ENCODE results near the gene NKX3-2.
A peak's percentile ranks its signal among the peaks of the same experiment; 100 is the strongest.

NKX3-2 gene

DNA sequence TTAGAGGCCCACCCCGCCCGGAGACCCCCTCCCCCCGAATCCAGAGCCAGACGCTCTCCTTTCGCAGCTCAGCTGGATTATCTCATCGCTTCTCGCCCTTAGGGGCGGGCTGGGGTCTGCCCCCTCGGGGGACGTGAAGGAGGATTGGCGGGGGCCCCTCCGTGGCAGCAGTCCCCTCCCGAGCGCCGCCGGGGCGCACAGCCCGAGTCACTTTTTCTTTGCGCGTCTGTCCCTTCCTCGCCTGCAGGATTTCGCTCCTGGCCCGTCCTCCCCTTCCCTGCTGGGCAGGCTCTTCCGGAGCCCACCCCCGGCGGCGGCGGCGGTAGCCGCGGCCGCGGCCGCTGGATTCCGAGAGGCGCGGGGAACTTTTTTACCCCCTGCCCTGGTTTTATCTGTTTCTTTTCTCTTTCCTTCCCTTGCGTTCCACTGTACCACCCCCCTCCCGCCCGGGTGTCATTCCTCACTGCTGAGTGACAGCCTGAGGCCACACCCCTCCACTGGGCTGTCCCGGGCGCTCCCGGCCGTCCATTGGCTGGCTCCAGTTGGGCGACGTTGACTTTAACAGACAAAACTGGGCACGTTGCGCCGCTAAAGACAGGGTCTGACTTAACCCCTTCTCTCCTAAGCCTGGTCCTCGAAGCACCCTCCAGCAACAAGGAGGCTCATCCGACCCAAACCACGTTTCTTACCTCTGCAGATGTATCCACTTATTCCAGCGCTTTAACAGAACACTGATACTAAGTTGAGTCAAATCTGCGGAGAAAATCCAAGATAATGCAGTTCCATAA lies 492 bp upstream of the NKX3-2 start:
- peak; percentile 77 for DNase-seq

DNA sequence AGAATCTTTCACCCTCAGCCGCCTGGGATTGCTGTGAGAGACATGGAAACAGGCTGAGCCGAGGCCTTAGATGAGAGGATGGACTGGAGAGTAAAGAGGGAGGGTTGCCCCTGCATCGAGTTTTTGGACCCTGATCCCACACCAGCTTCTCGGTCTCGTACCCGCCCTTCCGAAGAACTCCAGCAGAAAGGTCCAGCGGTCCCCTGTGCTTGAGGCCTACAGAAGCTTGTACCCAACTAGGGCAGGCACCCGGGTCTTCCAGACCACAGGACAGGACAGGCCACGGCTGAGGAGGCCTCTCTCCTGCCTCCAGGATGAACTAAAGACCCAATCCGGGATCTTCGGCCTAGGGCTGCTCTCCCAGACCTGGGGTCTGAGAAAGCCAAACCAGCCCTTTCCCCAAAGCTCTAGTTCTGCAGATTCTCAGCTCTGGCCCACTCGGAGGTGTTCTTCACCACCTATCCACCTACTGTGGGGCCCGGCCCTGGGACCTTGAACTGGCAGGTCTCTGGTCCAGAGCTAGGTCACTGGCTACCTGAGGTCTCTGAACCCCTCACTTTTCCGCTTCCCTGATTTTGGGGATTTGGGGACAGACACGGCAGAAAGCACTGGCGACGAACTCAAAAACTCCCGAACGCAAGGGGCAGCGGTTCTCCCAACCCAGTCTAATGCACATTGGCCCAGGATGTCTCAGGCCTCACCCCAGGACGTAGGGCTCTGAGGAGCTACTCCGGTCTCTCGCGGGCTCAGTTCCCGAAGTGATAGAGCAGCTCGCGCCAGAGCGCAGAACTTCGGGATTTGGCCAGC lies 1.1 kb downstream of the NKX3-2 start:
- peak; percentile 34 for DNase-seq

DNA sequence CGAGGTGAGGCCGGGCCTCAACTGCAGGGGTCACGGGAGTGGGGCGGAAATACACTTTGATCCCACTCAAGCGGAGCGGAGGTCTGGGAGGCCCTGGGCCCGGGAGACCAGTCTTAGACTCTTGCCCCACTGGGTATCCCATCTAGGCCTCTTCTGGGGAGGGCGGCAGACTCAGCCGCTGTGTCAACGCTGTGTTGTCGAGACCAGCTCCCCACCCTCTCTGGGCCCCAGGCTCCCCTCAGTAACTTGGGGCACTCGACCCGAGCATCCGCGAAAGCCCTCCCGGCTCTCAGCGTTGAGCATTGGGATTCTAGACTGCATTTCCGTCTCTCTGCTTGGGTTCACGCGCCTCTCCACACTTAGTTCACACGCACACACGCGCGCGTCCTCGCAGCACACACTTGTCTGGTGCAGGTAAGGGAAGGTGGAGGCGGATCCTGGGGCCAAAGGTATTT lies 1.7 kb downstream of the NKX3-2 start:
- no peak for DNase-seq

DNA sequence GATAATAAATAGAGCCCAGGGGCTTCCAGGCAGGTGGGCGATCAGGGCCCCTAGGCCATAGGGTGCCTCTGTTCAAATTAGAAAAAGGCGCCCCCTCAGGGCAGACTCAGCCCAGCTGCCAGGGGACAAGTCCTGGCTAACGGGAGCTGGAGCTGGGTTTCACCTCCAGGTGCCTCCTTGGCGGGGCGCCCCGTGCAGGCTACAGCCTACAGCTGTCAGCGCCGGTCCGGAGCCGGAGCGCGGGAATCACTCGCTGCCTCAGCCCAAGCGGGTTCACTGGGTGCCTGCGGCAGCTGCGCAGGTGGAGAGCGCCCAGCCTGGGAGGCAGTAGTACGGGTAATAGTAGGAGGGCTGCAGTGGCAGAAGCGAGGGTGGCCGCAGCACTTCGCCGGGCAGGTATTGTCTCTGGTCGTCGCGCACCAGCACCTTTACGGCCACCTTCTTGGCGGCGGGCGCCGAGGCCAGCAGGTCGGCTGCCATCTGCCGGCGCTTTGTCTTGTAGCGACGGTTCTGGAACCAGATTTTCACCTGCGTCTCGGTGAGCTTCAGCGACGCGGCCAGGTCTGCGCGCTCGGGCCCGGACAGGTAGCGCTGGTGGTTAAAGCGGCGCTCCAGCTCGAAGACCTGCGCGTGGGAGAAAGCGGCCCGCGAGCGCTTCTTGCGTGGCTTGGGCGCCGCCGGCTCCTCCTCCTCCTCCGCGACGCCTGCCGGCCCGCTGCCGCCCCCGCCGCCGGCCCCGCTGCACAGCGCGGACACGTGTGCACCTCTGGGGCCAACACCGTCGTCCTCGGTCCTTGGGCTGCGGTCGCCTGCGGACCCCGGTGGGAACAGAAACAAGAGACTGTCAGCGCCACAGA lies 2.4 kb downstream of the NKX3-2 start:
- peak; percentile 40 for DNase-seq

DNA sequence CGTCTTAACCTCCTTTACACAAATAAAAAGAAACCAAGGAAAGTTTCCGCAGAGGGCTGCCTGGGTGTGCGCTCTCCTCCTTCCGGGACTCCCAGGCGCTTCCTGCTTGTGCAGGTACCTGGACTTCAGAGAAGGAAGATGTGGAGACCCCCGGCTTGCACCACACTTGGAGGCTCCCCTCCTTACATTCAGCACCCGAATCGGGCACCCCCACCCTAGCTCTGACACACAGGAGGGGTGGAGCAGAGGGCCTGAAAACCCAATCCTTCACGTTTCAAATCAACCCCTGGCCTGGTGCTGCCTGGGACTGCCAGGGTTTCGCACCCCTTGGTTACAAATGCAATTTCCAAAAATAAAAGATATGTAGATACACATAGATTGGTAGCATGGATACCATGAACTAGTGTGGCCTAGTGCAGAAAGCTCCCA lies 3.1 kb downstream of the NKX3-2 start:
- DNase-seq, result no peak

DNA sequence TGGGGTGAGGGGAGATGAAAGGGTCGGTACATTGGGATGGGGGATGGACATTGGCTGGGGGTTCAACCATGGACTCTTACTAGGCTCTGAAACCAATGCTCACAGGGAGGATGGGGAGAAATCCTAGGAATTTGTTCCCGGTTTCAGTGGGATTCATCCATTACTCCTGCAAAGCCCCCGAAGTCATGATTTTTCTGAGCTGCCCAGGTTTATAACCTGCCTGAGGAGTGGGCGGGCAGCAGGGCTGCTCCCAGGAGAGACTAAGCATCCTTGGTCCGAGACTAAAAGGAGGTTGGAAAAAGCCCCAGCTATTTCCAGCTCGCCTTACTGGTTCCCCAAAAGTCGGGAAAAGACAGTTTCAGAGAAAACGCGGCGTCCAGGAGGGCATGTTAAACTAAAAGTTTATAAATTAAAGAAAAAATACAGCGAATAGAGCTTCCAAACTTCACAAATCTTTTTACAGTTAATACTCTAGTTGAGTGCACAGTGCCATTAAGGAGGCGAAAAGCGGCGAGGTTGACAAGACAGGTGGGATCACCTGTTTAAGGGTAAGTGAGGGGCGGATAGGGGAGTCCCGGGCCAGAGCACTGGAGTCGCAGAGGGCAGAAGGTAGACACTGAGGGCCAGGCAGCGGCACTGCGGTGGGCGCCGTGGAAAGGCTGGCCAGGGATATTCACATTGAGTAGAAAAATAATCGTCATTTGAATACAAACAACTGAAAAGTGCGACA lies 3.7 kb downstream of the NKX3-2 start:
- DNase-seq, result no peak

DNA sequence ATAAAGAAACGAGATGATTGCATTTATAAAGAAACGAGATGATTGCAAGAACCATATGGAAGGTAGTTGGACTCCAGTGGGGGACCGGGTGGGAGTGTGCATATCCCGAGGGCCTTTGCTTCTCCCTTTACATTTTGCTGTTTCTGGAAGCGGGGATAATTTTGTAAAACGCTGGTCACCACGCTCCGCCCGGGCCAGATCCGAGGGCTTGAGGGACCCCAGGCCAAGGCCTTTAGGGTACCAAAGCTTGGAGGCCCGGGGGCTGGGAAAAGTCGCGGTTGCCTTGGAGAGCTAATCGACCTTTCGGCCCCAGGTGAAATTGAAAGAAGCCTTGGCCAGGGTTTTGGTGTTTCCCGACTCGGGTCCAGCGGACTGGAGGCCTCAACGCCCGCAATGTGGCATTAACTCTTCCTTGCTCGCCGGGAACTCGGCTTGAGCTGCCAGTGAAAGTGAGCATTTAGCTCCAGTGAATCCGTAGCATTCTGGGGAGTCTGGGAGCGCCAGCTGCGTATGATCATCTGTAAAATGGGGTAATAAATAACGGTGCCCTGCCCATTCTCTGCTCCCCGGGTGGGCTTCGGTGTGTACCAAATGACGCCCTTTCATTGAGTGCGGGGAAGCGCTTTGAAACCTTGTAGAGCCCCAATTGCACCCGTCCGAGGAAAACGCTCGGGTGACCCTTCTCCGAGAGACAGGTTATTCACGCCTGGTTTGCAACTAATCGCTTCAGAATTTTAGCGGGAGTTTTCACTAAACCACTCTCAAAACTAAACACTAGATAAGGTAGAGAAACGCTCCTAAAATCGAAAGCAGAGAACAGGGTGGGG lies 4.5 kb downstream of the NKX3-2 start:
- DNase-seq, result no peak

DNA sequence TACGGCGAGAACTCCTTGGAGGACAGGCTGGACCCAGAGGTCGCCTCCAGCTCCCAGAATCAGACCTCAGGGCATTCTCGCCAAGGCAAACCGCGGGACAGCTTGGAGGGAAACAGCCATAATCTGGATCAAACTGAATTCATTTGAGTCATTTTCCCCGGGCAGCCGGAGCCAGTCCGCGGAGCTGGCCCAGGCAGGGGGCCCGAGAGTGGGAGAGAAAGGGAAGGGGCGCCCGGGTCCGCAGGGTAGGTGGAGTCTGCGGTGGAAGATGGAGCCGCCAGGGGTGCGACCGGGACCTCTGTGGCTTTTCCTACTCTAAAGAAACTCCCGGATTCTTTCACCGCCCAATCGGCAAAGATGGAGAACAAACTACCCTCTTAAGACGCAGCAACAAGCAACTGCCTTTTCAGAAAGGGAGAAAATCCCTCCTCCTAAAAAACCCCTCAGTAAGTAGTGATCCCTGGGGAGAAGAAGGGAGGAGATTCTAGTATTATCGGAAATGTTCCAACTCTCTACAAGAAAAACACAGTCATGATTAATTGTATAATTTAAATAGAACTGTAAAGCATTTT lies 5.2 kb downstream of the NKX3-2 start:
- DNase-seq, result no peak

DNA sequence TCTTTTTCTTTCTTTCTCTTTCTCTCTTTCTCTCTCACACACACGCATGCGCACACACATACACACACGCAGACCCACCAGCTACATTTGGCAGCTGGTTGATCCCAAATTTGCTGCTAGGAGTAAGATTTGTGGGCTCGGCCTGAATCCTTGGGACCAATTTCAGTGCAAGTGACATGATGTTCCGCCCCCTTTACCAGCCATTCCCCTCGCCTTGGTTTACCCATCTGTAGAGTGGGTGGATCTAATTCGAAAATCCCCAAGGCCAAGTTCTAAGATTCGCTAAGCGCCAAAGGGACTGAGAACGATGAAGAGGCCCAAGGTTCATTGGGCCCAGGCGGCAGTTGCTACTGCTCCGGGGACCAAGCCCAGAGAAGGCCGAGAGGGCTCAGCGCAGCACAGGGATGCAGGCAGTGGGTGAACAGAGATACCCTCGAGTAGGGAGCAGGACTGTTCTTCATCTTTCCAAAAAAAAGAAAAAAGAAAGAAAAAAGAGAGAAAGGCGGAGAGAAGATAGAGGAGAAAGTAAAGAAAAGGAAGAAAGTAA lies 5.8 kb downstream of the NKX3-2 start:
- no peak for DNase-seq

DNA sequence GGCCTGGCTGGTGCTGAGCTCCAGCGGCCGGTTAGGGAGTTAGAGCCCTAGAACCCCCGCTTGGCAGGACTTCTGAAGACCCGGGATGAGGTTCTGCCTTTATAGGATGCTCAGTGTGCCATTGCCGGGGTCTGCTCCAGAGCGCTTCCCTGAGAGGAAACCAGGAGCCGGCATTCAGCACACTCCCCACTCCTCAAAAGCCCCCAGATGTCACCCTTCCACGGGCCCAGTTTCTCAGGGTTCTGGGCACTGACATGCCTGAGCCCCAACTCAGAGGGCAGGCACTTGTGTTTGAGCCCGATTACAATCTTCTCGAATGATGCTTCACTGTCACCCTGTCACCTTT lies 6.5 kb downstream of the NKX3-2 start:
- no peak for DNase-seq

DNA sequence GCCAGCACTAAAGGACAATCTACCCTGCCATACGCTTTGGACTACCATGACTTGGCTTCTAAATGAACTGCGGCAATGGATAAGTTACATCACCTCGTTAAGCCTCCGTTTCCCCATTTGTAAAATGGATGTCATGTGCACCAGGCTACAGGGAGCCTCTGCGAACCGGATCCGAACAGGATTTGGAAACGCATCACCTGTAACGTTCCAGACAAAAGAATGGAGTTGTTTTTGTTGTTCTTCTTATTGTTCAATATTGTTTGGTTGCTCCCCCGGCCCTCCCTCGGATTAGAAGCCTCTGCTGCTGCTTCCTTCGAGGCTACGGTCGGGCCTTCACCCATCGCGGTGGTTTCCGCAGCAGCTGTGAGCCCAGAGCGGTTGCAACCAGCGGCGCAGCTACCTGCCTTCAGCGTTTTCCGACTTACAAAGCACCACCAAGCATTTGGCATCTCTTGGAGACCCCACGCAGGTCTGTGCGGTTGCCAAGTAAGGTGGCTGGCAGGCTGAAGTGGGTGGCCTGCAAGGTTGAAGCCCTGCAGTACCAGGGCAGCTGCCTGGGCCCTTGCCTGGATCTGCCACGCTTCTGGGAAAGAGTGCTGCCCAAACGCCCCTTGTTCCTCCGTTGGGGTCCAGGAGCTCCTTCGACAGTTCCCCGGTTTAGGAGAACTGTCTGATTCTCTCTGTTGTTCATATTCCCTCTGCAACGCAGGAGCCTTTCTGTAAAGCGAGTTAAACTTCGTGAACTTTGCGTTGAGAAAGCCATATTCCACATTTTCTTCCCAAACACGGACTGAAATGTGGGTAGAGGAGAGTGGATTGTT lies 7.1 kb downstream of the NKX3-2 start:
- peak; percentile 37 for DNase-seq

DNA sequence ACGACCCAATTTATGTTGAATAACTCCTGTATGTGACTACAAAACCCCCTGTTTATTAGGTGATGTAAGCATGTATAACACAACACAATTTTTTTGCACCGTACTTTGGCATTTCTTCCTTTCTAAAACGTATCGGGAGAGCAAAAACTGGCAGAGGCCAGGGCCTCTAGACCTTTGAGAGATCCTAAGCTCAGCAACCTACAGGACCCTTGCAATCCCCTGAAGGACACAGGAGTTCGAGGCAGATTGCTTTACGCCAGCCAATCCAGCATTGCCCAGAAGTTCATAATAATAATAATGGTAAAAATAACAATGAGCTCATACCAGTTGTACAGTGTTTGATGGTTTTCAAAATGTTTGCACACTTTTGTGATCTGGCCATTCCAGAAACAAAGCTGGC lies 7.7 kb downstream of the NKX3-2 start:
- DNase-seq, result no peak

DNA sequence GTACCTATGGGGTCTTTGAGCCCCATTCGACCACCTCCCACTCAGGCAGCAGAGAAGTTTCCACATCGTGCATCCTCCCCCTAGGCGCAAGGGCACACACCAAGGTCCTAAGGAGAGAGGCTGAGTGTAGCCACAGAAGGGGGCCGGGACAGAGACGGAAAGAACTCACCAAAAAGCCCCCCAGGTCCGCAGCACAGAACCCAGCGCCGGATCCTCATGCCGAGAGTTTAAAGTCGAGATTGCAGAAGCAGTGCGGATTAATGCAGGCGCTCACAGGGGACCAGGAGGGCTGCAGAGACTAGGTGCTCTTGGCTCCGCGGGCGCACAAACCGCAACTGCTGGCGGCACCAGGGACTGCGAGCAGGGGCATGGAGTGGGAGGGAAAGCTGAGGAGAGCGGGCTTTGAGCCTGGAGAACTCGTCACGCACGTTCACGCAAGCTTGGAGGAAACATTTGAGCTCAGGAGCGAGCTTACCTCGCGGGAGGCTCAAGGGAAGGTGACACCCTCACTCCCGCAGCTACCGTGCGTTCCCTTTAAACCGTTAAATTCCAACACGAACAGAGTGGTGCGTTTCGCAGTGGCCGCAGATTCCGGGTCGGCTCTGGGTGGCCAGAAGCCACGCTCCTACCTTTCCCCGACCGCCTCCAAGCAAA lies 8.5 kb downstream of the NKX3-2 start:
- DNase-seq, result no peak

DNA sequence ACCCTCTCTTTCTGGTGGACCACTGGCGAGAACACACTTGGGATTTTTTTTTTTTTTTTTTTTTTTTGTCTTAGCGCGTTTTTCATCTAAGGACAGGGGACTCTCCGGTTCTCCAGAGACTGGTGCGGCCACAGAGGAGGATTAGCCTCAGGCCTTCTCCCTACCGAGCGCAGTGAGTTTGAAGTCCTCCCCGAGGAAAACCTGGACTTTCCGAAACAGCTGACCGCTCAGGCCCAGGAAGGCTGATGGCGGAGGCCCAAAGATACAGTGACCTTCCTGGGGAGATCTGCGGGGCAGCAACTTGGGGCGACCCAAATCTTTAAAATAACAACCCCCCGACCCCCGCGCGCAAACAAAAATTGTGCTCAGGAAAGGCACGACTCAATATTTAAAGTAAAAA lies 9.2 kb downstream of the NKX3-2 start:
- DNase-seq, result no peak

DNA sequence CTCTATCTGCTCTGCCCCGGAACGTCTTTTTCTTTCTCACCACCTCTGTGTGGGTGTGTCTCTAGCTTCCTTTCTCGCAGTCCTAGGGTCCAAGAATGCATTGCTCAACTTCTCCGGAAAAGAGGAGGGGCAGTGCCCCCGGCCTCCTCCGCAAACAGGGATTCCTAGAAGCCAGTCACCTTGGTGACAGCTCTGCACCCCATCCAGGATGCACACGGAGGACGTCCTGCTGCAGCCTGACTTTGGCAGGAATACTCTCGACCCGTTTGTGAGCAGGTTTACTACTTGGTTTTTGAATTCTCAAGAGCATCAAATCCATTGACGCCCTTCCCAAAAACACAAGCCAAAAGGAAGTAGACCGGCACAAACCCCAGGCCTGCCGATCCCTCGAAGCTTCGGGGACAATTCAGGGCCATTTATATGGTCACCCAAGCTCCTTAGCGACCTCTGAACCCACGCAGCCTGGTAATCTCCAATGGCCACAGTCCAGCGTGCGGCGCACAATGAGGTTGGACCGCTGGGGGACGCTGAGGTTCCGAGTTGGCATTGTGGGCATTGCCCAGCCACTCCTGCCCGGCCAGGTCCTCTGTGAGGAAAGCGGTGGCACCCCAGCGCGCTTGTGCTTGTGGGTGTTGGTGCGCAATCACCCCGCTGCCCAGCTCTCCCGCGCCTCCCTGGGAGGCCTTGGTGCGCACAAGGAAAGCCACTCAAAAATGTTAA lies 9.8 kb downstream of the NKX3-2 start:
- DNase-seq, result no peak

DNA sequence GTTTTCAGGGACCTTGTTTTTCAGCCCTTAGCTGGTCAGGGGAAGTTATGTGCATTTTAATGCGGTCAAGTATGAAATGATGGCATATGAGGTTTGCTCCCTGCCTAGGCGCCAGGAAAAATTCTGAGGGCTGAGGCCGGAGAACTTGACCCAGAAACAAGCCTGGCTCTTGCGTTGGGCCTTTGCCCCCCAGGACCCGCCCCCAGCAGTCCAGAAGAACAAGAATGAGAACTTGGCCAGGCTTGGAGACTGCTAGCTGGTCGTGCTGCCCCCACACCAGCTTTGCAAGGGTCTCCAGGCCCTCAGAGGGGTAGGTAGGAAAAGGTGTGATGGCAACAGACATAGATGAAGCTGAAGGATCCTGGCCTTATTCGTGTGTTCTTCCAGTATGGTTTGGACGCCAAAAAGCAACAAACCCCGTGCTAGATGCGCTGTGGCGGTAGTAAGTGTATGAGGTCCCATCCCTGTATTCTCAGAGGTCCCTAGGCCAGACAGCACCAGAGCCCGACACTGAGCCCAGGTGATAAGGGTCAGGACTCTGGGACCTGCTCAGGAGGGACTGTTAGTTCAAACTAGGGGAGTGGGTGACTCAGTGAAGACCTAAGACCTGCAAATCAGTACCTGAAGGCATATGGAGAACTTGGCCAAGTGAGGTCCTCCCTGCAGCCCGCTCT lies 10.5 kb downstream of the NKX3-2 start:
- no peak for DNase-seq

DNA sequence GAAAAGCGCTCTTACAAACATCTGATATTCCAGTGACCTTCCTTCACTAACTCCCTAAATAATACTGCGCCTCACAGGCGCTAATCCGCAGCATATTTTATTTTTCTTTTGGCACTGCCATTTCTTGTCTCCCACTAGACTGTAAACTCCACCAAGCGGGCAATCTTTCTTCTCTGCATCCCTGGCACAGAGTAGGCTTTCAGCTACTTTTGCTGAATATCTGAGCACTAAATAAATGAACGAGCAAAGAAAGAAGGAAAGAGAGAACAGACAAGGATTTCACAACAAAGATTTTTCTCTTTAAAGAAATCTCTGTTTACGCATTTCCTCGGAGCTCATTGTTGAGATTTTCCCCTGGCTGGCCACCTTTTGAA lies 12.7 kb downstream of the NKX3-2 start:
- DNase-seq, result no peak
